Smooth muscle cell of the brain vasculature (primary cell): ENCODE measurements around the gene CCDC85A.

Source experiments
- DNase-seq: peaks from one replicate; pipeline ENCODE4 v3.0.0-alpha.2; 2012; ENCODE audit warnings: low read depth, low spot score

Gene CCDC85A

GRCh38 chr2:56192664-56193305, 9.0 kb downstream of the CCDC85A start:
- DNase-seq: no peak

- DNase-seq: no peak
Observed at GRCh38 chr2:56195563-56195962, 11.8 kb downstream of the CCDC85A start.

- DNase-seq: no peak
Observed at GRCh38 chr2:56197816-56198215, 14.0 kb downstream of the CCDC85A start.

- no peak for DNase-seq
Observed at GRCh38 chr2:56198936-56199335, 15.1 kb downstream of the CCDC85A start.

GRCh38 chr2:56199492-56199891, 15.7 kb downstream of the CCDC85A start:
- no peak for DNase-seq

GRCh38 chr2:56202381-56203121, 18.8 kb downstream of the CCDC85A start:
- no peak for DNase-seq

GRCh38 chr2:56204556-56204955, 20.8 kb downstream of the CCDC85A start:
- no peak for DNase-seq

GRCh38 chr2:56206250-56206649, 22.5 kb downstream of the CCDC85A start:
- DNase-seq: no peak

DNA sequence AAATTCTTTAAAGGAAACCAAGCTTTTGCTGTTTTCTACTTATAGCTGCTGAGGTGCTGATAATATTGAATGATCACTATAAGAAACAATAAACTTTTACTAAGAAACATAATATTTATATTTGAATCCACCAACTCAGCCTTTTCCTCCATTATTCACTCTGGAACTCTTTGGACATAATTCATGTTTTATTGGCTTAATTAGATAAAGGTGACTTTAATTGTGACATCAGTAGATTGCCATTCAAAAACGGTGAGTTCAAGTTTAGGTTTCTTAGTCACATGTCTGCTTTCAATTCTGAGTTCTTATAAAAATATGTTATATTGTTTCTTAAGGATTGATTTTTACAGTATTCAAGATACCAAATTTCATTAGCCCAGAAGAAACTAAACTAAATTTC, 24.0 kb downstream of the CCDC85A start:
- no peak for DNase-seq

DNA sequence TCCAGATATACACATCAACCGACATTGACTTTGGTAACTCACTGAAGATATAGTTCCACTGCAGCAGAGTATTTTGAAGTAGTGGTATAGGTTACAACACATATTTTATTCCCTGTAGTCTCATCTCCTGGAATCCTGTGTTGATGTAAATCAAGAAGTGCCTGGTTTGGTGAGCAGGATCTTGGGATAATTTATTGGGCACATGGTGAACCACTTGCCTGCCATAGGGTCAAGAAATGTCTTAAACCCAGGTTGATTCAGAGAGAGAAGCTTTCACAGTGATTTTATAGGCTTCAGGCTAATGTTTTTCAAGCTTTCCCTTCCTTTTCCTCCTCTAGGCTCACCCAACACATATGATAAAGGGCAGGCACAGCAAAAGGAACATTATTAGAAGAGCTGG, 24.6 kb downstream of the CCDC85A start:
- no peak for DNase-seq

GRCh38 chr2:56209701-56210100, 25.9 kb downstream of the CCDC85A start:
- no peak for DNase-seq

DNA sequence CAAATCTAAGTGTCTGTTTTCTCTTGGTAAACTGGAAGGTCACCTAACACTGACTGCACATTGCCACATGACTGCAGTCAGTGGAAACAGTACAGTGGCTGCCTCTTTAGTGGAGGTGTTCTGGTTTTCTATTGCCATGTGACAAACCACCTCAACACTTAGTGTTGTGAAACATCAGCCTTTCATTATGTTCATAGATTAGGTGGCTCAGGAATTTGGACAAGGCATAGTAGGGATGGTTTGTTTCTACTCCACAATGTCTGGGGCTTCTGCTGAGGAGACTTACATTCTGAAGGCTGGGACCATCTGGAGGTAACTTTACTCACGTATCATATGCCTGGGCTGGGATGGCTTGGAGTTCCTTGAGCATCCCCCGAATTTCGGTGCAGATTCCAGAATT, 26.5 kb downstream of the CCDC85A start:
- no peak for DNase-seq

- no peak for DNase-seq
Observed at GRCh38 chr2:56211048-56211447, 27.3 kb downstream of the CCDC85A start.

GRCh38 chr2:56215911-56216310, 32.1 kb downstream of the CCDC85A start:
- no peak for DNase-seq

GRCh38 chr2:56217106-56217505, 33.3 kb downstream of the CCDC85A start:
- DNase-seq: no peak

DNA sequence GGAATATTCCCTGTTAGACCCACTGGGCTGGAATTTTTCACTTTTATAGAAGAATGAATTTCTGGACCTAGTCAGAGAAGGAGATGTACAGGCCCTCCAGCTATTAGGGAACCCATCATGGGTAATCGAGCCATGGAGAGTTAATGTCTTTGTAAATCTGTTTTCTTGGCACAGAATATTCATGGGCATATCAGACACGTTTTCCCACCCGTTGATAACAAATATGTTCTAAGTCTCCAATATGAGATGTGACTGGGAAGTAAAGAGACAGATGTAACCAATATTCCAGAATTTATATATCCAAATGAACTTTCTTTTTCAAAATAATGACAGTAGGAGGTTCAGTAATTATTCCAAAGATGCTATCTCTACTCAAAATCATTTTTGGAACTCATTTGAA, 38.7 kb downstream of the CCDC85A start:
- DNase-seq: no peak

- DNase-seq: no peak
Observed at GRCh38 chr2:56224316-56224715, 40.5 kb downstream of the CCDC85A start.

GRCh38 chr2:56227811-56228210, 44.0 kb downstream of the CCDC85A start:
- DNase-seq: no peak

GRCh38 chr2:56229397-56230060, 45.7 kb downstream of the CCDC85A start:
- DNase-seq: no peak

- no peak for DNase-seq
Observed at GRCh38 chr2:56230156-56230555, 46.4 kb downstream of the CCDC85A start.

DNA sequence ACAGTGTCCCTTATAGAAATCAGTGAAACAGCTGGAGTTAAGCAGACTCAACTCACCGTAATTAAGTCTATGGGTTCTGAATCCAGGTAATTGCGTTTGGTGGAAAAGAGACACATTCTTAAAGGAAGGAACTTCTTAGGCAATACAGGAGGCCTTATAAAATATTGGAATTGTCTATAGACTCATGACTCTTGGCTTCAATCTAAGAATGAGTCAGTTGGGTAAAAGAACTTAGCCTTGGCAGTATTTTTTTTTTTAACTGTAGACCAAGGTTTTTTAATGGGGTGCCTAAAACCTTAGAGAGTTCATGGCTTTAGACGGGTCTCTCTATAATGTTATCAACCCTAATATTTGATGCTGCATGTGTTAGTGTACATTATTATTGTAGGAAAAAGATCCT, 47.6 kb downstream of the CCDC85A start:
- no peak for DNase-seq

GRCh38 chr2:56232912-56233311, 49.1 kb downstream of the CCDC85A start:
- DNase-seq: no peak

GRCh38 chr2:56234241-56234640, 50.5 kb downstream of the CCDC85A start:
- DNase-seq: no peak
